Smooth muscle cell (in vitro differentiated cells): ENCODE measurements around the gene PADI4. TPM values are rescaled to one million over a fixed set of nuclear protein-coding genes. Genes with fewer than 3 reads are reported as not detected.

ENCODE experiments used
- DNase-seq: peaks from one replicate; lab custom pipeline; 2025; ENCODE audit not compliant: unreplicated experiment; lab: John Stamatoyannopoulos, UW
- H2AFZ ChIP-seq: fragments of 200-600 bp; sonication (generic); 2 replicates; pipeline ENCODE4 v1.6.0; 2016; ENCODE audit warnings: antibody characterized with exemption, low read depth, mild to moderate bottlenecking
- H3F3A ChIP-seq: fragments of 200-600 bp; sonication (generic); 2 replicates; pipeline ENCODE4 v1.6.0; 2017; ENCODE audit warnings: antibody characterized with exemption, low read depth
- H3K27ac ChIP-seq: fragments of 200-600 bp; sonication (generic); 2 replicates; pipeline ENCODE4 v1.5.1; 2016; ENCODE audit warnings: low read depth, mild to moderate bottlenecking
- H3K27me3 ChIP-seq: fragments of 200-600 bp; sonication (generic); 2 replicates; pipeline ENCODE4 v1.6.1; 2016; ENCODE audit warnings: low read depth, mild to moderate bottlenecking
- H3K36me3 ChIP-seq: fragments of 200-600 bp; sonication (generic); 2 replicates; pipeline ENCODE4 v1.5.1; 2016; ENCODE audit warnings: low read depth
- H3K4me1 ChIP-seq: fragments of 200-600 bp; sonication (generic); 2 replicates; pipeline ENCODE4 v1.5.1; 2016; ENCODE audit warnings: low read depth
- H3K4me2 ChIP-seq: fragments of 200-600 bp; sonication (generic); 2 replicates; pipeline ENCODE4 v1.6.0; 2016; ENCODE audit warnings: mild to moderate bottlenecking
- H3K4me3 ChIP-seq: fragments of 200-600 bp; sonication (generic); 2 replicates; pipeline ENCODE4 v1.5.1; 2016; ENCODE audit warnings: mild to moderate bottlenecking
- H3K79me2 ChIP-seq: fragments of 200-600 bp; sonication (generic); 2 replicates; pipeline ENCODE4 v1.6.0; 2016; ENCODE audit warnings: low read depth, mild to moderate bottlenecking
- H3K9ac ChIP-seq: fragments of 200-600 bp; sonication (generic); 2 replicates; pipeline ENCODE4 v1.6.0; 2016; ENCODE audit warnings: low read depth
- H3K9me3 ChIP-seq: fragments of 200-600 bp; sonication (generic); replicated peaks from 2 replicates; pipeline ENCODE4 v1.5.1; 2016; ENCODE audit warnings: low read depth
- H4K20me1 ChIP-seq: fragments of 200-600 bp; sonication (generic); 2 replicates; pipeline ENCODE4 v1.6.0; 2016; ENCODE audit warnings: low read depth
- WGBS: methylation state at CpG from one replicate; pipeline ENCODE4 v1.1.7; 2016; ENCODE audit warnings: low lambda C conversion rate; 5-methylcytosine and 5-hydroxymethylcytosine counted together
- polyA plus RNA-seq: library from polyadenylated mRNA; unstranded; fragments of >200 nt; fragmentation: Nextera tagmentation; extraction: Ambion mirVana; gene quantifications from 2 replicates; pipeline ENCODE4 v1.2.1, GENCODE V29; 2016
- total RNA-seq: library from RNA; depleted of rRNA; stranded (reverse); fragments of >200 nt; gene quantifications from 2 replicates; pipeline ENCODE4 v1.2.3, GENCODE V29; 2014
- TF ChIP-seq, protein P1 (sequence below): fragments of 200-600 bp; sonication (generic); IDR thresholded peaks from 2 replicates; pipeline ENCODE4 v1.5.1; 2017; ENCODE audit warnings: borderline replicate concordance, mild to moderate bottlenecking, antibody characterized with exemption; ENCODE audit not compliant: insufficient read depth, poor library complexity, severe bottlenecking

PADI4 gene
- total and polyA plus RNA-seq, 2 experiments from 2014 or later, result not detected

- Histone ChIP-seq H3K9me3 (no peaks in the 10 kb centered on the region), H2AFZ (no peak overlapping the region), H3K27me3 (peaks cover 4% of the 10 kb centered on the region), H3K79me2 (no peaks in the 10 kb centered on the region), H3K36me3 (no peaks in the 10 kb centered on the region), H3F3A (no peaks in the 10 kb centered on the region), H3K4me3 (no peak overlapping the region), H3K4me1 (no peaks in the 10 kb centered on the region), H4K20me1 (no peaks in the 10 kb centered on the region), H3K27ac (no peak overlapping the region), H3K9ac (no peak overlapping the region), H3K4me2 (no peak overlapping the region)
- 73% methylated on average over 8 of the region's 8 CpGs for WGBS
- TF ChIP-seq, protein P1, sequence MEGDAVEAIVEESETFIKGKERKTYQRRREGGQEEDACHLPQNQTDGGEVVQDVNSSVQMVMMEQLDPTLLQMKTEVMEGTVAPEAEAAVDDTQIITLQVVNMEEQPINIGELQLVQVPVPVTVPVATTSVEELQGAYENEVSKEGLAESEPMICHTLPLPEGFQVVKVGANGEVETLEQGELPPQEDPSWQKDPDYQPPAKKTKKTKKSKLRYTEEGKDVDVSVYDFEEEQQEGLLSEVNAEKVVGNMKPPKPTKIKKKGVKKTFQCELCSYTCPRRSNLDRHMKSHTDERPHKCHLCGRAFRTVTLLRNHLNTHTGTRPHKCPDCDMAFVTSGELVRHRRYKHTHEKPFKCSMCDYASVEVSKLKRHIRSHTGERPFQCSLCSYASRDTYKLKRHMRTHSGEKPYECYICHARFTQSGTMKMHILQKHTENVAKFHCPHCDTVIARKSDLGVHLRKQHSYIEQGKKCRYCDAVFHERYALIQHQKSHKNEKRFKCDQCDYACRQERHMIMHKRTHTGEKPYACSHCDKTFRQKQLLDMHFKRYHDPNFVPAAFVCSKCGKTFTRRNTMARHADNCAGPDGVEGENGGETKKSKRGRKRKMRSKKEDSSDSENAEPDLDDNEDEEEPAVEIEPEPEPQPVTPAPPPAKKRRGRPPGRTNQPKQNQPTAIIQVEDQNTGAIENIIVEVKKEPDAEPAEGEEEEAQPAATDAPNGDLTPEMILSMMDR, result no peak
- no peak for DNase-seq
Measured at GRCh38 chr1:17393230-17393629, 85.2 kb downstream of the PADI4 start.

- Histone ChIP-seq H3K27me3 (no peaks in the 10 kb centered on the region), H3K4me3 (no peak overlapping the region), H3K27ac (no peak overlapping the region), H4K20me1 (no peaks in the 10 kb centered on the region), H3K9me3 (no peaks in the 10 kb centered on the region), H3F3A (no peaks in the 10 kb centered on the region), H2AFZ (no peak overlapping the region), H3K4me1 (peaks cover 4% of the 10 kb centered on the region), H3K36me3 (no peaks in the 10 kb centered on the region), H3K4me2 (no peak overlapping the region), H3K9ac (no peak overlapping the region), H3K79me2 (no peaks in the 10 kb centered on the region)
- TF ChIP-seq, protein P1, result no peak
- DNase-seq, result no peak
- 74% methylated on average over 7 of the region's 7 CpGs for WGBS
Measured at GRCh38 chr1:17397910-17398695, 90.1 kb downstream of the PADI4 start.

GRCh38 chr1:17400725-17401341, 92.8 kb downstream of the PADI4 start:
- Histone ChIP-seq H3K4me3 (no peak overlapping the region), H4K20me1 (peaks cover 3% of the 10 kb centered on the region), H3F3A (no peaks in the 10 kb centered on the region), H3K36me3 (no peaks in the 10 kb centered on the region), H3K9me3 (no peaks in the 10 kb centered on the region), H3K4me2 (no peak overlapping the region), H3K4me1 (peaks cover 4% of the 10 kb centered on the region), H3K27me3 (no peaks in the 10 kb centered on the region), H3K79me2 (no peaks in the 10 kb centered on the region), H3K27ac (no peak overlapping the region), H3K9ac (no peak overlapping the region), H2AFZ (no peak overlapping the region)
- WGBS, result 80% methylated on average over 11 of the region's 11 CpGs
- no peak for DNase-seq
- TF ChIP-seq, protein P1, result no peak
